HuH-7 (cell line): ENCODE measurements around the gene ERBB4.

Experiments used
- DNase-seq: peaks from one replicate; pipeline ENCODE4 v3.0.0; 2011; ENCODE audit warnings: low spot score

ERBB4 gene

DNA sequence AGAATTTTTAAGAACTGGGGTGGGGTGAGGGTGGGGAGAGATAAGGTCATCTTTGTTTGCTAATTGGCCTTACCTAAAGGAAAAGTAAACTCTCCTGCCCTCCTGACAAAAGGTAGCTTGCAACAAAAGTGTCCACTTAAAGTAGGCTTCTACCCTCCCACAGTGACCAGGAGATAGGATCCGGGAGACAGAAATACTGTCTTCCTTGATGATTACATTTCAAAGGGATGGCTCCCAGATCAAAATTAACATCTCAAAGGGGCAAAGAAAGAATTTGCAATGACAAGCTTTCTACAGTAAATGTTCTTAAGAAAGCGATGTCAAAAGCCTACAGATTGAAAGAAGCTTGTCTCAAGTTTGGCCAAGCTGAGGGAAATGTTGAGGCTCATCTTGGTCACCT, 1206.9 kb downstream of the ERBB4 start:
- no peak for DNase-seq

GRCh38 chr2:211329882-211330281, 1208.7 kb downstream of the ERBB4 start:
- DNase-seq: no peak

- no peak for DNase-seq
Observed at GRCh38 chr2:211329421-211329820, 1209.2 kb downstream of the ERBB4 start.

DNA sequence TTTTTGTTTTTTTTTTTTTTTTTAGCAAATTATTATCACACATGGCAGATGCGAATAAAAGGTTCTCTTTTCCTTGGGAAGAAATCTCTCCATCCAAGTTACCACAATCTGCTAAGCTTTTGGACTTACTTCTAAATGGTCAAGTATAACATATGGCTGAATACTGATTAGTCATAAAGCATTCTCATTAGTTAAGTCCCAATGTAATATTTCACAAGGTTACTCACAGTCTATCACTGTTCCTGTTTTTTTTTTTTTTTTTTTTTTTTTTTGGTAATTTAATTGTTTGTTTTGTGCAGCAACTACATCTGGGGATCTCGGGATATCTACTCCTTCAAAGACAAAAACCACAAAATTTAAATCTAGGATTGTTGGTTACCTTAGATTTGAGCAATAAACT, 1210.5 kb downstream of the ERBB4 start:
- DNase-seq: no peak
